WTC11 (cell line): ENCODE measurements around the gene MEIS1. TPM values are rescaled to one million over a fixed set of nuclear protein-coding genes. Genes with fewer than 3 reads are reported as not detected.

Source experiments
- ATAC-seq: fragments of 200-7000 bp; cut with Tn5 transposase; 2 replicates; pipeline ENCODE4 v1.10.0; 2021; ENCODE audit warnings: mild to moderate bottlenecking, moderate library complexity
- CTCF ChIA-PET: fragments of 300-600 bp; sonication (Branson Sonifier 250); formaldehyde crosslinking; loops from one replicate; lab custom pipeline; 2021; ENCODE audit warnings: antibody characterized with exemption; lab: Charles Lee
- POLR2A ChIA-PET: fragments of 350-600 bp; sonication (Branson Sonifier 250); formaldehyde crosslinking; loops from one replicate; lab custom pipeline; 2021; ENCODE audit warnings: antibody characterized with exemption; lab: Charles Lee
- DNase-seq: peaks from one replicate; pipeline ENCODE4 v3.0.0; 2021; ENCODE audit warnings: low spot score
- H3K27ac Mint-ChIP-seq: 2 replicates; pipeline ENCODE4 v1.8.0; 2021; ENCODE audit warnings: mixed read lengths
- H3K27me3 Mint-ChIP-seq: 2 replicates; pipeline ENCODE4 v1.8.0; 2021; ENCODE audit warnings: low read depth, mild to moderate bottlenecking, moderate library complexity, mixed read lengths
- H3K36me3 Mint-ChIP-seq: 2 replicates; pipeline ENCODE4 v1.8.0; 2021; ENCODE audit warnings: mixed read lengths
- H3K4me1 Mint-ChIP-seq: 2 replicates; pipeline ENCODE4 v1.8.0; 2022; ENCODE audit warnings: mixed read lengths
- H3K4me3 Mint-ChIP-seq: 2 replicates; pipeline ENCODE4 v1.8.0; 2021; ENCODE audit warnings: mild to moderate bottlenecking, moderate library complexity, mixed read lengths
- H3K9me3 Mint-ChIP-seq: 2 replicates; pipeline ENCODE4 v1.8.0; 2021; ENCODE audit warnings: mixed read lengths
- CREB1 ChIP-seq: sonication (generic); formaldehyde crosslinking; IDR thresholded peaks from 2 replicates; pipeline ENCODE4 v1.8.0; 2023; ENCODE audit warnings: mild to moderate bottlenecking, missing genetic modification reagents
- CREM ChIP-seq: sonication (generic); formaldehyde crosslinking; IDR thresholded peaks from 2 replicates; pipeline ENCODE4 v1.8.1; 2022; ENCODE audit warnings: mild to moderate bottlenecking, missing genetic modification reagents, moderate library complexity
- HMGXB4 ChIP-seq: sonication (generic); formaldehyde crosslinking; IDR thresholded peaks from 2 replicates; pipeline ENCODE4 v1.8.1; 2023; ENCODE audit warnings: mild to moderate bottlenecking, moderate library complexity, missing genetic modification reagents
- IRF1 ChIP-seq: sonication (generic); formaldehyde crosslinking; IDR thresholded peaks from 2 replicates; pipeline ENCODE4 v1.8.0; 2023; ENCODE audit warnings: missing genetic modification reagents
- KAT7 ChIP-seq: sonication (generic); formaldehyde crosslinking; IDR thresholded peaks from 2 replicates; pipeline ENCODE4 v1.8.1; 2023; ENCODE audit warnings: missing genetic modification reagents, mild to moderate bottlenecking, borderline replicate concordance
- MAX ChIP-seq: sonication (generic); formaldehyde crosslinking; IDR thresholded peaks from 2 replicates; pipeline ENCODE4 v1.8.0; 2022; ENCODE audit warnings: mild to moderate bottlenecking, missing genetic modification reagents
- MYBL2 ChIP-seq: sonication (generic); formaldehyde crosslinking; IDR thresholded peaks from 2 replicates; pipeline ENCODE4 v1.8.1; 2023; ENCODE audit warnings: mild to moderate bottlenecking, moderate library complexity, missing genetic modification reagents
- NR2C2 ChIP-seq: sonication (generic); formaldehyde crosslinking; IDR thresholded peaks from 2 replicates; pipeline ENCODE4 v1.8.0; 2022; ENCODE audit warnings: mild to moderate bottlenecking, missing genetic modification reagents
- RELA ChIP-seq: sonication (generic); formaldehyde crosslinking; IDR thresholded peaks from 2 replicates; pipeline ENCODE4 v1.8.1; 2022; ENCODE audit warnings: missing genetic modification reagents, mild to moderate bottlenecking, borderline replicate concordance
- SMAD3 ChIP-seq: sonication (generic); formaldehyde crosslinking; IDR thresholded peaks from 2 replicates; pipeline ENCODE4 v1.8.0; 2022; ENCODE audit warnings: missing genetic modification reagents, mild to moderate bottlenecking, borderline replicate concordance
- SP1 ChIP-seq: sonication (generic); formaldehyde crosslinking; conservative IDR thresholded peaks from 2 replicates; pipeline ENCODE4 v1.8.1; 2022; ENCODE audit warnings: missing genetic modification reagents
- TEAD1 ChIP-seq: sonication (generic); formaldehyde crosslinking; IDR thresholded peaks from 2 replicates; pipeline ENCODE4 v1.8.0; 2022; ENCODE audit warnings: mild to moderate bottlenecking, missing genetic modification reagents
- USF1 ChIP-seq: sonication (generic); formaldehyde crosslinking; IDR thresholded peaks from 2 replicates; pipeline ENCODE4 v1.8.0; 2022; ENCODE audit warnings: mild to moderate bottlenecking, missing genetic modification reagents
- USF2 ChIP-seq: sonication (generic); formaldehyde crosslinking; IDR thresholded peaks from 2 replicates; pipeline ENCODE4 v1.8.1; 2023; ENCODE audit warnings: mild to moderate bottlenecking, missing genetic modification reagents, moderate library complexity
- ZMAT4 ChIP-seq: fragments of 250-450 bp; sonication (Bioruptor Pico); IDR thresholded peaks from 2 replicates; pipeline ENCODE4 v1.9.0; 2021; ENCODE audit warnings: mild to moderate bottlenecking
- ZNF317 ChIP-seq: sonication (generic); formaldehyde crosslinking; IDR thresholded peaks from 2 replicates; pipeline ENCODE4 v1.8.1; 2023; ENCODE audit warnings: low read depth, mild to moderate bottlenecking, moderate library complexity, missing genetic modification reagents, borderline replicate concordance
- total RNA-seq: library from RNA; stranded (reverse); gene quantifications from 3 replicates; pipeline ENCODE4 v1.2.3, GENCODE V29; 2021
- TF ChIP-seq, protein P1 (sequence below): sonication (generic); formaldehyde crosslinking; IDR thresholded peaks from 2 replicates; pipeline ENCODE4 v1.8.1; 2022; ENCODE audit warnings: mild to moderate bottlenecking, missing genetic modification reagents, moderate library complexity, borderline replicate concordance
- TF ChIP-seq, protein P2 (sequence below): sonication (generic); formaldehyde crosslinking; IDR thresholded peaks from 2 replicates; pipeline ENCODE4 v1.8.0; 2022; ENCODE audit warnings: mild to moderate bottlenecking, missing genetic modification reagents
- TF ChIP-seq, protein P3 (sequence below): fragments of 200-600 bp; IDR thresholded peaks from 2 replicates; pipeline ENCODE4 v1.8.0; 2022; ENCODE audit warnings: antibody characterized with exemption
- TF ChIP-seq, protein P4 (sequence below): fragments of 250-450 bp; sonication (Bioruptor Pico); IDR thresholded peaks from 2 replicates; pipeline ENCODE4 v1.8.0; 2021; ENCODE audit warnings: mild to moderate bottlenecking

MEIS1 gene
- total RNA-seq, 1 experiment from 2014 or later, result 0.48 TPM

DNA sequence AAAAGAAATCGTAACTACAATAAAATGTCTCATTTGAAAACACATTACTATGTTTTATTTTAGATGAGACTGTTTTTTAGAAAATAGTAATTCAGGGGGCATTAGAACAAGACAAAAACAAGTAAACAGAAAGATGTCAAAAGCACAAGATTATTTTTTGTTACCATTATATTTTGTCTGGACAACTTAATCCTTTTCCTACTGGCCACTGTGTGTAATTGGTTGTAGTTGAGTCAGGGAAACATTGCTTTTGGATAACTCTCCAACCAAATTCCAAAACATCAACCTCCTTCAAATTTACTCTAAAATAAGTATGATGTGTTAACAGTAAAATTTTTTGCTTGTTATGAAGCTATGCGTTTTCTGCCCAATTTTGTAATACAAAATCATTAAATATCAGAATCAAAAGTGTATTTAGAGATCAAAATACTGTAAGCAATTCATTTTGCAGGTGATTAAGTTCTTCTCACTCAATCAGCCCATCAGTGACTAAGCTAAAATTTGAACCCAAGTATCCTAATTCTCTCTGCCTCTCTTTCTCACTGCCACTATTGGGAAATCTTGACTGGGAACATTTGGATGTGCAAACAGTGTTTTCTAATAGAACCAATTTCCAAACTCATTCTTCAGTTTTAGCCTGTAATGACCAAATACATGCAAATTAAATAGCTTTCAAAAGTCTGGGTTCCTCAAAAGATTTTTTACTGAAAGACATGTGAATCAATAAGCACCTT is 11.4 kb upstream of the MEIS1 start (continued):
- no peak for TF ChIP-seq RELA
- TF ChIP-seq CREB1 (CRISPR knock-in tag), result no peak
- TF ChIP-seq SP1 (CRISPR knock-in tag), result no peak

DNA sequence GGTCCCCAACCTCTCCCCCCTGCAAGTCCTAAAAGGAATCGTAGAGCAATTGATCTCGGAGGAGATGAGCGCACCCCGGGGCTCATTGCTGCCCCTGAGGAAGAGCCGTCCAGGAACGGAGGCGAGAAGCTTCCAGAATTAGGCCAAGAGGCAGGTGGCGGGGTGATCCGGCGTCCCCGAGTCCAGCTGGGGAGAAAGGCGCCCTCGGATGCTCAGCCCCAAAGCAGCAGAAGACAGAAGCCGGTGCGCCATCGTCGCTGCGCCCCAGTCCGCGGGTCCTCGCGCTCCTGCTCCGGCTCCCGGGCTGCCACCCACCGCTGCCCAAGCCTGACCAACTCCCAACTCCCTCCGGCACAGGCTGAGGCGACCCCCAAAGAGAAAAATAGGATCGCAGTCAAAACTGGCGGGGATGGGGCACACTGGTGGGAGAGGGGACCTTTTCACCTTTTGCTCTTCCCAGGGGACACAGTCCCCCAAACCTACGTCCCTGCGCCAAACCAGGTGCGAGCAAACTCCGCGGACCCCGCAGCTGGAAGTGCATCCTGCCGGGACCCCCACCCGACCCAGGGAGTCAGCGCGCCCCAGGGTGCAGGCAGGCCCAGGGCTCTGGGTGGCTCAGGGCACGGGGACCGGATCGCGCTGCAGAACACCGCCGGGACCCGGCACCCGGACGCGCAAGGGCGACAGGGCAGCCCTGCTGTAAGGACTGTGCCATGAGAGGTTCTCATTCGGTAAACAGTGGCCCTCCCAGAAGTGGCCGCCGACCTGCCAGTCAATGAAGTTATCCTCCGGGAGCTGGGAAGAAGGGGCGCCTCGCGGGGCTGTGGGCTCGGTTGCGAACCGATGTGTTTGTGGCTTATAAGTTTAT is 8.4 kb upstream of the MEIS1 start:
- H3K9me3 Mint-ChIP-seq, result no peaks in the 10 kb centered on the region
- TF ChIP-seq ZMAT4 (CRISPR knock-in tag), result no peak
- no peak for TF ChIP-seq HMGXB4 (CRISPR knock-in tag)
- TF ChIP-seq TEAD1 (CRISPR knock-in tag), result no peak
- TF ChIP-seq ZNF317 (CRISPR knock-in tag), result no peak
- TF ChIP-seq IRF1 (CRISPR knock-in tag), result no peak
- no peak for TF ChIP-seq CREM (CRISPR knock-in tag)
- TF ChIP-seq, protein P1, sequence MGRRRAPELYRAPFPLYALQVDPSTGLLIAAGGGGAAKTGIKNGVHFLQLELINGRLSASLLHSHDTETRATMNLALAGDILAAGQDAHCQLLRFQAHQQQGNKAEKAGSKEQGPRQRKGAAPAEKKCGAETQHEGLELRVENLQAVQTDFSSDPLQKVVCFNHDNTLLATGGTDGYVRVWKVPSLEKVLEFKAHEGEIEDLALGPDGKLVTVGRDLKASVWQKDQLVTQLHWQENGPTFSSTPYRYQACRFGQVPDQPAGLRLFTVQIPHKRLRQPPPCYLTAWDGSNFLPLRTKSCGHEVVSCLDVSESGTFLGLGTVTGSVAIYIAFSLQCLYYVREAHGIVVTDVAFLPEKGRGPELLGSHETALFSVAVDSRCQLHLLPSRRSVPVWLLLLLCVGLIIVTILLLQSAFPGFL (CRISPR knock-in tag), result no peak
- no peak for TF ChIP-seq USF2 (CRISPR knock-in tag)
- TF ChIP-seq, protein P2, sequence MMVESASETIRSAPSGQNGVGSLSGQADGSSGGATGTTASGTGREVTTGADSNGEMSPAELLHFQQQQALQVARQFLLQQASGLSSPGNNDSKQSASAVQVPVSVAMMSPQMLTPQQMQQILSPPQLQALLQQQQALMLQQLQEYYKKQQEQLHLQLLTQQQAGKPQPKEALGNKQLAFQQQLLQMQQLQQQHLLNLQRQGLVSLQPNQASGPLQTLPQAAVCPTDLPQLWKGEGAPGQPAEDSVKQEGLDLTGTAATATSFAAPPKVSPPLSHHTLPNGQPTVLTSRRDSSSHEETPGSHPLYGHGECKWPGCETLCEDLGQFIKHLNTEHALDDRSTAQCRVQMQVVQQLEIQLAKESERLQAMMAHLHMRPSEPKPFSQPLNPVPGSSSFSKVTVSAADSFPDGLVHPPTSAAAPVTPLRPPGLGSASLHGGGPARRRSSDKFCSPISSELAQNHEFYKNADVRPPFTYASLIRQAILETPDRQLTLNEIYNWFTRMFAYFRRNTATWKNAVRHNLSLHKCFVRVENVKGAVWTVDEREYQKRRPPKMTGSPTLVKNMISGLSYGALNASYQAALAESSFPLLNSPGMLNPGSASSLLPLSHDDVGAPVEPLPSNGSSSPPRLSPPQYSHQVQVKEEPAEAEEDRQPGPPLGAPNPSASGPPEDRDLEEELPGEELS (CRISPR knock-in tag), result 0 out of 2 replicates have a peak, but pooled peaks have one; percentile 38
- no peak for TF ChIP-seq KAT7 (CRISPR knock-in tag)
- no peak for TF ChIP-seq MAX
- TF ChIP-seq NR2C2 (CRISPR knock-in tag), result no peak
- TF ChIP-seq USF1 (CRISPR knock-in tag), result no peak
- TF ChIP-seq, protein P3, sequence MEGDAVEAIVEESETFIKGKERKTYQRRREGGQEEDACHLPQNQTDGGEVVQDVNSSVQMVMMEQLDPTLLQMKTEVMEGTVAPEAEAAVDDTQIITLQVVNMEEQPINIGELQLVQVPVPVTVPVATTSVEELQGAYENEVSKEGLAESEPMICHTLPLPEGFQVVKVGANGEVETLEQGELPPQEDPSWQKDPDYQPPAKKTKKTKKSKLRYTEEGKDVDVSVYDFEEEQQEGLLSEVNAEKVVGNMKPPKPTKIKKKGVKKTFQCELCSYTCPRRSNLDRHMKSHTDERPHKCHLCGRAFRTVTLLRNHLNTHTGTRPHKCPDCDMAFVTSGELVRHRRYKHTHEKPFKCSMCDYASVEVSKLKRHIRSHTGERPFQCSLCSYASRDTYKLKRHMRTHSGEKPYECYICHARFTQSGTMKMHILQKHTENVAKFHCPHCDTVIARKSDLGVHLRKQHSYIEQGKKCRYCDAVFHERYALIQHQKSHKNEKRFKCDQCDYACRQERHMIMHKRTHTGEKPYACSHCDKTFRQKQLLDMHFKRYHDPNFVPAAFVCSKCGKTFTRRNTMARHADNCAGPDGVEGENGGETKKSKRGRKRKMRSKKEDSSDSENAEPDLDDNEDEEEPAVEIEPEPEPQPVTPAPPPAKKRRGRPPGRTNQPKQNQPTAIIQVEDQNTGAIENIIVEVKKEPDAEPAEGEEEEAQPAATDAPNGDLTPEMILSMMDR, result no peak
- TF ChIP-seq, protein P4, sequence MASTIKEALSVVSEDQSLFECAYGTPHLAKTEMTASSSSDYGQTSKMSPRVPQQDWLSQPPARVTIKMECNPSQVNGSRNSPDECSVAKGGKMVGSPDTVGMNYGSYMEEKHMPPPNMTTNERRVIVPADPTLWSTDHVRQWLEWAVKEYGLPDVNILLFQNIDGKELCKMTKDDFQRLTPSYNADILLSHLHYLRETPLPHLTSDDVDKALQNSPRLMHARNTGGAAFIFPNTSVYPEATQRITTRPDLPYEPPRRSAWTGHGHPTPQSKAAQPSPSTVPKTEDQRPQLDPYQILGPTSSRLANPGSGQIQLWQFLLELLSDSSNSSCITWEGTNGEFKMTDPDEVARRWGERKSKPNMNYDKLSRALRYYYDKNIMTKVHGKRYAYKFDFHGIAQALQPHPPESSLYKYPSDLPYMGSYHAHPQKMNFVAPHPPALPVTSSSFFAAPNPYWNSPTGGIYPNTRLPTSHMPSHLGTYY (CRISPR knock-in tag), result no peak
- no peak for TF ChIP-seq MYBL2 (CRISPR knock-in tag)
- TF ChIP-seq SMAD3, result no peak; the same call in 1 of the 2 replicates

More for the DNA sequence above, 8.4 kb upstream of the MEIS1 start:
- Mint-ChIP-seq H3K4me1 (peaks cover 29% of the 10 kb centered on the region), H3K27ac (no peak overlapping the region), H3K36me3 (no peaks in the 10 kb centered on the region), H3K4me3 (peak overlapping the region; percentile 87), H3K27me3 (peaks cover 86% of the 10 kb centered on the region)
- ChIA-PET CTCF (interaction anchor here (0.6 to 1.7 kb wide), 7 partner anchors 13 to 508 kb away, joined by 3 to 6 read pairs (median 3); no protein-coding TSS in a partner anchor), POLR2A (interaction anchor here (0.5 kb wide), 1 partner anchor 467 kb away, joined by 5 read pairs; no protein-coding TSS in a partner anchor)
- ATAC-seq, result peak; percentile 54
- peak; percentile 50 for DNase-seq
